Left forelimb (tissue), 1 donor: ENCODE measurements around the gene ASTN2.

Source experiments
- DNase-seq: peaks from one replicate; pipeline ENCODE4 v3.0.0-alpha.2; 2018; ENCODE audit warnings: low spot score

ASTN2 gene

GRCh38 chr9:117164512-117164911 is 250.3 kb downstream of the ASTN2 start:
- DNase-seq = no peak

GRCh38 chr9:117160254-117160653 is 254.6 kb downstream of the ASTN2 start:
- no peak for DNase-seq

DNA sequence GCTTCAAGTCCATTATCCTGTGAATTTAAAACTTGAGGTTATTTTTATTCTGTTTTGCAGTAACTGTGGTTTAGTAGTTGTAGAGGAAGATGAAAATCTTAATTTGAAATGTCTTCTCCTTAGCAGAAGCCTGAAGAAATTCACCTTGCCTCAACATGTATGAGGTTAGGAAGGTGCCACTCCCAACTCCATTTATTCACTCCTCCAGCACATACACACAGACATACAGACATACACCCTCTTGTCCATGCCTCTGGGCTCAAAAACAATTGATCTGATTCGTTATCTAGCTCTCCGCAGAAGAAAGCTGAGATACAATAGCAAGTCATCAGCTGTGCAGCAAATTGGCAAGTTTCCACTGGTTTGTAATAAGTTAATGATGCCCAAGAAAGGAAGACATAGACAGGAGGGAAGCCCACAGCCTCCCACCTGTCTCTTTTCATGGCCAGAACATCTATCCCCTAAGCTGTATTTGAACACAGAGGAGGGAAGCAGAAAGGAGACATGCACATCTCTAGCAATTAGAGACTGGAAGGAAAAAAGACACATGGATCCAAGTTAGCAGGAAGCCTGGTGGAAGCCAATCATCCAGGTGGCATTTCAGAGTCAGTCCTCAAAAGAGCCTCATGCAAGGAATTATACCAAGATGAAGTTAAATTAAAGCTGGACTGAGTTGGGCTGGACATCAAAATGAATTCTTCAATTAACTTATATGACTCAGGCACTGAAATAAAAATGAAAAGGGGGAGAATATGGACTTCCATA is 257.9 kb downstream of the ASTN2 start:
- no peak for DNase-seq

GRCh38 chr9:117156144-117156688 is 258.6 kb downstream of the ASTN2 start:
- no peak for DNase-seq

DNA sequence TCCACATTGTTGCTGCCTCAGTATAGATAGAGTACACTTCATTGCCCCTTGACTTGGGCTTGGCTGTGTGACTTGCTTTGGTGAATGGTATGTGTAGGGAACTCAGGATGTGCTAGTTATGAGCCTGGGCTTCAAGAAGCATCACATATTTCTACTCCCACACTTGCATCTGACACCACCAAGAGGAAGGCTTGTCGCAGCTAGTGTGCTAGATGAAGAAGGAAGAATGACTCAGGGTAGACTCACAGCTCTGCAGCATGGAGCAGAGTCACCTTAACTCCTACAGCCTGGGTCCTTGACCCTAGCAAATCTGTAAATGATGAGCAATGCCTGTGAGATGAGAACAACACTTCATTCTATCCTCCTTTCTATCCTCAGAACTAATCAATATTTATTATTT is 261.8 kb downstream of the ASTN2 start:
- DNase-seq = no peak

GRCh38 chr9:117151716-117152115 is 263.1 kb downstream of the ASTN2 start:
- DNase-seq = no peak

GRCh38 chr9:117149996-117150395 is 264.9 kb downstream of the ASTN2 start:
- DNase-seq = no peak

- no peak for DNase-seq
Observed at GRCh38 chr9:117145811-117146490, 268.9 kb downstream of the ASTN2 start.

DNA sequence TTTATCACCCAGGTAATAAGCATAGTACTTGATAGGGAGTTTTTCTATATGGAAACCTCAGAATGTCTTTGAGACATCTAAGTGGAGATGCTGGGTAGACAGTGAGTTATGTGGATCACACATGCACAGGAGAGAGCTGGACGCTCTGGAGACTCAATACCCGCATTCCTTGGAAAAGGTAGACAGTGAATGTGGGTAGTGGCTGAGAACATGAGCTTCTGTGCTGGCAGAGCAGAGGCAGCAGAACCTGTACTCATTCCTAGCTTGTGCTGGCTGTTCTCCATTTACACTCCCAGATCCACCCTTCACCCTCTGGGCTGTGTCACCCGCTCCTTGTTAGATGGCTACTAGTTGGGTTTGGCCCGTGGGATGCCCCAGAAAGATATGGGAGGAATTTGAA is 269.8 kb downstream of the ASTN2 start:
- DNase-seq = no peak

DNA sequence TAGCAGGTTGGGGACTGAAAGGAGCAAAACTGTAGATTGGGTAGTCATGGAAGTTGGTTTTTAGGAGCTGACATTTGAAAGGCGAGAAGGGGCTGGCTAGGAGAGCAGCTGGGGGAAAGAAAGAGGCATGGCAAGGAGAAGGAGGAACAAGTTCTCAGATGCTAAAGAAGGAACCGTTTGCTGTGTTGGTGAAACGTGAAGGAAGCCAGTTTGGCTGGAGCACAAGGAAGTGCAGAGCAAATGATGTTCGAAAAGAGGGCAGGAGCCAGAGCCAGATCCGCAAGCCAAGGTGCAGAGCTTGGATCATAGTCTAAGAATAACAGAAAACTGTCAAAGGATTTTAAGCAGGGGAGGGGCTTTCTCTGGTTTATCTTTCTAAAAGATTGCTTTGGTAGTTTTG is 276.6 kb downstream of the ASTN2 start:
- no peak for DNase-seq

DNA sequence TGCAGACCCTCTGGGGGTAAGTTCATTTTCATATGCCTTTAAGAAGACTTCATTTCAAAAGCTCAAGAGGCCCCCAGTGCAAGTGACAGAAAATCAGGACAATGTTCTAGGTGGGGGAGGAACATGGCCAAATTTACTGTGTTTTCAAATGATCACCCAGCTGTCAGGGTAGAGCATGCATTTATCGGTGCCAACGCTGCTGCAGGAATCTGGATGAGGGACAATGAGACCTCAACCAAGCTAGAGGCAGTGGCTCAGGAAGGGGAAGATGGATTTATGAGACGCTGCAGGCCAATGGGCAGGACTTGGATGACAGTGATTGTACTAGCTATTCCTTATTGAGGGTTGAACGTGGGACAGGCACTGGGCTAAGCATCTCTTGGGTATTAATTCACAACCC is 278.4 kb downstream of the ASTN2 start:
- DNase-seq = no peak

DNA sequence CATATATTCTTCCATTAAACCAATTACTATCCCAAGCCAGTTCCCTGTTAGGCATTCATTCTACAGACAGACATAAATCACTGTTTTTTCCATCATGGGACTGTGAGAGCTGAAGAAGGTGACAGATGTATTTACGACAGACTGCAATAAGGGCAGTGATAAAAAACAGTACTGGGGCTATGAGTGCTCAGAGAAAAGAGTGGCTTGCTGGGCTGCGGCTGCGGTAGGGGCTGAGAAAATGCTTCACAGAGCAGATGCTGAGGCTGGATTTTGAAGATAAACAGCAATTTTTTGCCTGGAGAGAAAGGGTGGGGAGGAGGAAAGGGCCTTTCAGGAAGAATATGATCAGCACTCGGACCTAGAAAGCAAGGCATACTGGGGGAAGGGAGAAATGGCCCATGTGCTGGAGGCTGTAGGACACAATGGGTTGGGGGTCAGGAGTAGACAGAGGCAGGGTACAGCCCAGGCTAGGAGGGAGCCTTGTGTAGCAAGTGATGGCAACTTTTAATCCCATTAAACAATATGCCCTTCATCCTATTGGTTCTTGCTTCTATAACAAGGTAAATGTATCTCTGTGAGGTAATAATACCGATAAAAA is 279.3 kb downstream of the ASTN2 start:
- DNase-seq = no peak

DNA sequence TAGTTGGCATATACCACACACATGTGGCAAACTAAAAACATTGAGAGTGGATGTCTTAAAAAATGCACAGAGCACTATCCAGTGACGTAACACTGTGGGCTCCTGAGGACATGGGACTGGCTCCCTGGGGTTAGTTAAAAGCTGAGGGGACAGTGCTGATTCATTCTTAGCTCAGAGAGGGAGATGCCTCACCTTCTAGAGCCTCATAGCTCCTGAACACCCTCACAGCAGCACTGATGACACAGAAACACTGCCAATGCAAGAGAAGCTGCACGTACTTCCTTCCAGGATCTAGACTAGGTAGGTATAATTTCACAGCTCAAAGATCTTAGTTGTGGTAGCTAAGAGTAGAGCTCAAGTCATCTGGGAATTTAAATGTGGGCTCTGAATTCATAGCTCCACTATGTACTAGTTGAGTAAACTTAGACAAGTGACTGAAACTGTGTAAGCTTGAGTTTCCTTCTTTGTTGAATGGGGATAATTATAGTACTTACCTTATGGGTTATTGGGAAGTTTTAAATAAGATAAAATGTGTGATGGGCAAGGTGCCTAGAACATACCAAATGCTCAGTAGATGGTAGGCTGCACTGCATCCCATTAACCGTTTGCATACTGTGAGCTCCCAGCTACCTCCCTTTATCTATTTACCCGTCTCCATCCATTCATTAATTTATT is 279.9 kb downstream of the ASTN2 start:
- DNase-seq = no peak

- DNase-seq = no peak
Observed at GRCh38 chr9:117126871-117127270, 288.0 kb downstream of the ASTN2 start.

- DNase-seq = no peak
Observed at GRCh38 chr9:117125531-117125930, 289.3 kb downstream of the ASTN2 start.

DNA sequence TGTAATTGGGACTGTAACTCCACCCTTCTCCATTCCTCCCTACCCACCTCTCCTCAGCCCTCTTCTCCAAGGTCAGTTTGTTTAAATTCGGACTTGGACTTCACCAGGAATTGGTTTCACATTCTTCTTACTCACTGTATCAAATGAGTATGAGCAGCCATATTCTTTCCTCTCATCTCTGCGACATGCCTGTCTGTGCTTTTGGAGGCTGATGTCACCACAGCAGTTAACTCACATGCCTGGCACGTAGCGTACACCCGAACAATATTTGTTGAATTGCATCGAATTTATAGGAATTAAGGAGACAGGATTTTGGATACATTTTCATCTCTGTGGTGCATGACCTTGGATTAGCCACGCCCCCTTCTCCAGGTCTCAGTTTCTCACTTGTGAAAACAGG is 291.1 kb downstream of the ASTN2 start:
- no peak for DNase-seq

DNA sequence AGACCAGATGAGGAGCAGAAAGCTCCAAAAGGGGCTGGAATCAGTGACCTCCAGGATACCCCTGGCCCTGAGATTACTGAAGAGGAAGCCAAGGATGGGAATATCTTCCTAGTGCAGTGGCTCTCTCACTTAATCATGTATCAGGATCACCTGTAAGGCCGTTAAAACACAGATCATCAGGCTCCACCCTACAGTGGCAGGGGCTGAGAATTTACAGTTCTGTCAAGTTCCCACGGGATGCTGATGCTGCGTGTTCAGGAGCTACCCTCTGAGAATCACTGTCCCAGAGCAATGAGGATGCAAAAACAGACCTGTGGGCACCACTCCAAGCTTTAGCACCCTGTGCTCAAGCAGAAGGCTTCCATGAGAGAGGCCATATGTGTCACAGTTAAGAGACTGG is 291.9 kb downstream of the ASTN2 start:
- DNase-seq = no peak

DNA sequence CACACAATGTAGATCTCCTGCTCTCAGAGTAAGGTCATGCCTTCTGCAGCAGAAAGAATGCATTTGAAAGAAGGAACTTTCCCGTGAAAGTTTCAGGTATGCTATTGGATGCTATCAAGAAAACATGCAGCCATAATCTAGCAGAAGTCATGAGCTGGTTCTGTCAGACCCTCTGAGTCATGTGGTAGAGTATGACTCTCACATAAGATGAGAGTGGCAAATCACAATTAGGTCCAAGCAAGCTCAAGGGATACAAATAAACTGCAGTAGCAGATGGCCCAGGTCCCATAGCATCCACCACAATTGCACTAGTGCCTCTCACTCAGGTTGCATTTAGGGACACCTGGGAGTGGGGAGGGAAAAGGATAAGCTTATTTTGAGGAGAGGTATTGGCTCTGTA is 292.8 kb downstream of the ASTN2 start:
- DNase-seq = no peak

DNA sequence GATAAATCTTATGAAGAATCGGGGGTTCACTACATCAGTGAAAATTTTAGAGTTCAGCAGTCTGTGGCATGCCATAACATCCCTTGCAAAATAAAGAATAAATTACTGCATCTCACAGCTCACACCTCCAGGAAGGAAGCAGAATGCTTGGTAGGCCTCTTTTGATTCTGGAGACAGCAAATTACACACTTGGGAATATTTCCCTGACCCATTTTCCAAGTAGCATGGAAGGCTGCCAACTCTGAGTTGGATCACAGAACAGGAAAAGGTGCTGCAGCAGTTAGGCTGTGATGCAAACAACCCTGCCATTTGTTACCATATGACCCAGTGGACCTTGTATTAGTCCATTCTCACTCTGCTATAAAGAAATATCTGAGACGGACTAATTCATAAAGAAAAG is 293.5 kb downstream of the ASTN2 start:
- DNase-seq = no peak

GRCh38 chr9:117120061-117120460 is 294.8 kb downstream of the ASTN2 start:
- no peak for DNase-seq

DNA sequence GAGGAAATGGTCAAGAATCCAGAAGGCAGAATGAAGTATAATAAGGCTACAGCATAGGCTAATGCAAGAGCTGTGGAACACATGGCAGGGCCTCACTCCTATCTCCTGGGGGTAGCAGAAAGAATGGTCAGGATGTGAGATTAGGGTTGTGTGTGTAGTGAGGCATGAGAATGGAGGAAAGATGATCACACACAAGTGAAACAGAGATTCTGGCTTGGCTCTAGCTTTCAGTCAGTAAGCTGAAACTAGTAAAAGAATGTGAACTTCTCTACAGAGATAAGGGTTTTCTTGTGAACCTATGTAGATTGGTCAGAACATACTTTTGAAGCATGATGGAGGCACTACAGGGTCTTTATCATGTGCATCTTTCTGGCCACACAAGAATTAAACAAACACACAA is 298.8 kb downstream of the ASTN2 start:
- DNase-seq = no peak

DNA sequence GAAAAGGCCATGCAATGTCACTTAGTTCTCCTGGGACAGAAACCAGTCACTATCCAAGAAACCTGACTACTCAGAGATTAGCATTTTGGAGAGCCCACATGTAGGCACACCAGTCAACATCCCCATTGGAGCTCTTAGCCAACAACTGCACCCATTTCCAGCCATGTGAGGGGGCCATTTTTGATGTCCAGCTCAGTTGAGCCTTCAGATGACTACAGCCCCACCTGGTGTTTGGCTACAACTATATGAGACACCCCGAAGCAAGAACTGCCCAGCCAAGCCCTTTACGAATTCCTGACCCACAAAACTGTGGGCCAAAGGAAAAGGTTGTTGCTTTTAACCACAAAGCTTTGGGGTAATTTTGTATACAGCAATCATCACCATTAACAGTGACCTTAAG is 300.1 kb downstream of the ASTN2 start:
- DNase-seq = no peak
